ENCODE data around the gene CIAO2B.

CIAO2B gene

DNA sequence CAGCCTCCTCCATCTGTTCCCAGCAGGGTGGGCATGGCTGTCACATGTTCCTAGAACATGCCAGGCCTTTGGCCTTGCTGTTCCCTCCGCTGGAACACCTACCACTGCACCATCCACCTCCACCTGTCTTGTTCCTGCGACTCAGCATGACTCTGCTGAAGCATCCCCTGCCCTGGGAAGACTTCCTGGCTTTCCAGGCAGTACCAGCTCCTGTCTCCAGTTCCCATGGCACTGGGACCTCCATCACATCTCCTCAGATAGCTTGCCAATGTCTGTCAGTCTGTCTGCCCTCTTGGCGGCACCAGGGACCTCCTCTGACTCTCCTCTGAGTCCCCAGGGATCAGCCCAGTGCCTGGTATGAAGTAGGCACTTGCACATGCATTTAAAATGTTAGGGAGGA, 38.2 kb downstream of the CIAO2B start:
- Histone ChIP-seq H4K20me1 (ENCODE audit: insufficient read depth, low read length) (peaks cover 5% of the 10 kb centered on the region; the same call in 1 of the 2 replicates), H3K4me3 (ENCODE audit: low read depth in 1 of 2, low read length in 2 of 2) (no peak overlapping the region), H2AFZ (ENCODE audit: low read depth, low read length) (no peak overlapping the region), H3K4me2 (ENCODE audit: insufficient read depth, low read length) (no peak overlapping the region), H3K79me2 (ENCODE audit: insufficient read depth, low read length) (no peaks in the 10 kb centered on the region), H3K4me1 (ENCODE audit: insufficient read depth, low read length) (peaks cover 5% of the 10 kb centered on the region), H3K27me3 (ENCODE audit: insufficient read depth, low read length, poor library complexity) (no peaks in the 10 kb centered on the region), H3K36me3 (ENCODE audit: insufficient read depth, low read length) (peaks cover 12% of the 10 kb centered on the region; the same call in 1 of the 2 replicates), H3K27ac (ENCODE audit: low read length) (no peak overlapping the region), H3K9ac (ENCODE audit: low read depth, low read length) (no peak overlapping the region), H3K9me3 (ENCODE audit: insufficient read depth, low read length, severe bottlenecking) (no peaks in the 10 kb centered on the region)
- DNase-seq (no peak), ATAC-seq (ENCODE audit: insufficient read depth, low read depth) (no peak)
- TF ChIP-seq, protein P1, sequence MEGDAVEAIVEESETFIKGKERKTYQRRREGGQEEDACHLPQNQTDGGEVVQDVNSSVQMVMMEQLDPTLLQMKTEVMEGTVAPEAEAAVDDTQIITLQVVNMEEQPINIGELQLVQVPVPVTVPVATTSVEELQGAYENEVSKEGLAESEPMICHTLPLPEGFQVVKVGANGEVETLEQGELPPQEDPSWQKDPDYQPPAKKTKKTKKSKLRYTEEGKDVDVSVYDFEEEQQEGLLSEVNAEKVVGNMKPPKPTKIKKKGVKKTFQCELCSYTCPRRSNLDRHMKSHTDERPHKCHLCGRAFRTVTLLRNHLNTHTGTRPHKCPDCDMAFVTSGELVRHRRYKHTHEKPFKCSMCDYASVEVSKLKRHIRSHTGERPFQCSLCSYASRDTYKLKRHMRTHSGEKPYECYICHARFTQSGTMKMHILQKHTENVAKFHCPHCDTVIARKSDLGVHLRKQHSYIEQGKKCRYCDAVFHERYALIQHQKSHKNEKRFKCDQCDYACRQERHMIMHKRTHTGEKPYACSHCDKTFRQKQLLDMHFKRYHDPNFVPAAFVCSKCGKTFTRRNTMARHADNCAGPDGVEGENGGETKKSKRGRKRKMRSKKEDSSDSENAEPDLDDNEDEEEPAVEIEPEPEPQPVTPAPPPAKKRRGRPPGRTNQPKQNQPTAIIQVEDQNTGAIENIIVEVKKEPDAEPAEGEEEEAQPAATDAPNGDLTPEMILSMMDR (IDR thresholded peaks at IDR 0.05; ENCODE audit: borderline replicate concordance, extremely low read depth, low read length, poor library complexity, severe bottlenecking): no peak
- TF ChIP-seq EZH2 (IDR thresholded peaks at IDR 0.05; ENCODE audit: borderline replicate concordance, low read depth, low read length, severe bottlenecking): no peak

DNA sequence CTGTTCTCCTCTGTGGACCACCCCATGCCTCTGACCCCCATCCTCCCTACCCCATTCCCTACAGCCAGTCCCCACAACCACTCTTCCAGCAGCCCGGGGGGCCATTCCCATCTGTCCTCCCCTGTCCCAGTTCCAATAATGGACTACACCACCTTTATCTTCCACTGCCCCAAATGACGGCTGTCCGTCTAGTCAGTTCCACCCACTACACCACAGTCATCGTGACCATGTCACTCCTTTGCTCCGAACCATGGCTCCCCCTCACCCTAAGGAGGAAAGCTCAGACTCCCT, 38.6 kb downstream of the CIAO2B start:
- TF ChIP-seq, protein P1 (IDR thresholded peaks at IDR 0.05; ENCODE audit: borderline replicate concordance, extremely low read depth, low read length, poor library complexity, severe bottlenecking): no peak
- no peak for TF ChIP-seq EZH2 (IDR thresholded peaks at IDR 0.05; ENCODE audit: borderline replicate concordance, low read depth, low read length, severe bottlenecking)
- H3K9me3 ChIP-seq (ENCODE audit: insufficient read depth, low read length, severe bottlenecking): no peaks in the 10 kb centered on the region
- peaks cover 15% of the 10 kb centered on the region; the same call in 1 of the 2 replicates for H3K36me3 ChIP-seq (ENCODE audit: insufficient read depth, low read length)
- H3K27ac ChIP-seq (ENCODE audit: low read length): no peak overlapping the region
- H3K27me3 ChIP-seq (ENCODE audit: insufficient read depth, low read length, poor library complexity): no peaks in the 10 kb centered on the region
- H3K79me2 ChIP-seq (ENCODE audit: insufficient read depth, low read length): 0 out of 2 replicates have a peak, but pooled peaks cover under 1% of the 10 kb centered on the region
- no peak overlapping the region for H2AFZ ChIP-seq (ENCODE audit: low read depth, low read length)
- peaks cover 5% of the 10 kb centered on the region; the same call in 1 of the 2 replicates for H4K20me1 ChIP-seq (ENCODE audit: insufficient read depth, low read length)
- no peak for ATAC-seq (ENCODE audit: insufficient read depth, low read depth)
- H3K4me3 ChIP-seq (ENCODE audit: low read depth in 1 of 2, low read length in 2 of 2): no peak overlapping the region
- H3K4me2 ChIP-seq (ENCODE audit: insufficient read depth, low read length): no peak overlapping the region
- no peak for DNase-seq
- no peak overlapping the region for H3K9ac ChIP-seq (ENCODE audit: low read depth, low read length)
- H3K4me1 ChIP-seq (ENCODE audit: insufficient read depth, low read length): peaks cover 5% of the 10 kb centered on the region

DNA sequence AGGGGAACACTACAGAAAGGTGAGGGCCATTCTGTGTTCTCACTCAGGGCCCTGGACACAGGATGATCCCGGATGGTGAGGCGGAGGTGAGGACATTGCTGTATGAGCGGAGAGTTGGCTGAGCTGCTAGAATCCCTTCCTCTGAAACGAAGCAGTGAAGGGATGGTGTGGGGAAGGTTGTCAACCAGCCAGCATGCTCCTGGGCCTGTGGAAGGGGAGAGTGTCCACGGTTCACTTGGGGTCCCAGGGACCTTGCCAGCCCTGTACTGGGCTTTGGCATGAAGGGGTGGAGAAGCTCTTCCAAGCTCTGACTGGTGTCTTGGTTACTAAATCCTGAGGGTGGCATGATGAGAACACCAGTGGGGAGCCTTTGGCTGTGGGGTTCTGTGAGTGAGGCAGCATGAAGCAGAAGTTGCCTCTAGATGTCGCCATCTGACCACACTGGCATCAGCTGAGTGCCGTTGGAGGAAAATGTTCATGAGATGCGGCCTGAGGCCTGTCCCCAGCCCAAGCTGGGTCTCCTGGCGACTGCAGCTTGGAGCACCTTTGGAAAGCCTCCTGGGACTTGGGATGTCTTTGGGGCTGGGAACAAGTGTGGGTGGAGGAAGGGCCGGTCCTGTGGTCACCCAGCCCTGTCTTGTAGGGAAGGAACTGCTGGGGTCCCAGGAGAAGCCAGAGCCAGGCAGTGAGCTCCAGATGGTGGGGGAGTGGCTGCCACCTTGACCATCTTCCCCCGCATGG, 39.1 kb downstream of the CIAO2B start:
- no peak overlapping the region for H3K27ac ChIP-seq (ENCODE audit: low read length)
- H3K4me3 ChIP-seq (ENCODE audit: low read depth in 1 of 2, low read length in 2 of 2): no peak overlapping the region
- H3K9ac ChIP-seq (ENCODE audit: low read depth, low read length): no peak overlapping the region
- peak; percentile 43 for DNase-seq
- H3K4me1 ChIP-seq (ENCODE audit: insufficient read depth, low read length): peaks cover 5% of the 10 kb centered on the region
- no peak for TF ChIP-seq EZH2 (IDR thresholded peaks at IDR 0.05; ENCODE audit: borderline replicate concordance, low read depth, low read length, severe bottlenecking)
- TF ChIP-seq, protein P1 (IDR thresholded peaks at IDR 0.05; ENCODE audit: borderline replicate concordance, extremely low read depth, low read length, poor library complexity, severe bottlenecking): peak; percentile 70
- H3K79me2 ChIP-seq (ENCODE audit: insufficient read depth, low read length): 0 out of 2 replicates have a peak, but pooled peaks cover 2% of the 10 kb centered on the region
- no peaks in the 10 kb centered on the region for H3K27me3 ChIP-seq (ENCODE audit: insufficient read depth, low read length, poor library complexity)
- H3K36me3 ChIP-seq (ENCODE audit: insufficient read depth, low read length): peaks cover 20% of the 10 kb centered on the region; the same call in 1 of the 2 replicates
- H4K20me1 ChIP-seq (ENCODE audit: insufficient read depth, low read length): peaks cover 5% of the 10 kb centered on the region; the same call in 1 of the 2 replicates
- H2AFZ ChIP-seq (ENCODE audit: low read depth, low read length): no peak overlapping the region
- H3K9me3 ChIP-seq (ENCODE audit: insufficient read depth, low read length, severe bottlenecking): no peaks in the 10 kb centered on the region
- peak; percentile 73 for ATAC-seq (ENCODE audit: insufficient read depth, low read depth)
- no peak overlapping the region for H3K4me2 ChIP-seq (ENCODE audit: insufficient read depth, low read length)

Data from DND-41 (cell line).